AML-193 (cell line): ENCODE results near the gene ANXA2.
"Not testable (repeated sequence)": the region's sequence is repeated elsewhere in the genome, so short reads cannot be mapped to it uniquely, and the experiment has no call there.

Experiments
- DNase-seq, 2 experiments: peaks; one replicate each; lab custom pipeline; 2025; lab: John Stamatoyannopoulos, UW

The ANXA2 gene

GRCh38 chr15:60343221-60343970 lies 54.4 kb downstream of the ANXA2 start:
- no peak for DNase-seq

DNA sequence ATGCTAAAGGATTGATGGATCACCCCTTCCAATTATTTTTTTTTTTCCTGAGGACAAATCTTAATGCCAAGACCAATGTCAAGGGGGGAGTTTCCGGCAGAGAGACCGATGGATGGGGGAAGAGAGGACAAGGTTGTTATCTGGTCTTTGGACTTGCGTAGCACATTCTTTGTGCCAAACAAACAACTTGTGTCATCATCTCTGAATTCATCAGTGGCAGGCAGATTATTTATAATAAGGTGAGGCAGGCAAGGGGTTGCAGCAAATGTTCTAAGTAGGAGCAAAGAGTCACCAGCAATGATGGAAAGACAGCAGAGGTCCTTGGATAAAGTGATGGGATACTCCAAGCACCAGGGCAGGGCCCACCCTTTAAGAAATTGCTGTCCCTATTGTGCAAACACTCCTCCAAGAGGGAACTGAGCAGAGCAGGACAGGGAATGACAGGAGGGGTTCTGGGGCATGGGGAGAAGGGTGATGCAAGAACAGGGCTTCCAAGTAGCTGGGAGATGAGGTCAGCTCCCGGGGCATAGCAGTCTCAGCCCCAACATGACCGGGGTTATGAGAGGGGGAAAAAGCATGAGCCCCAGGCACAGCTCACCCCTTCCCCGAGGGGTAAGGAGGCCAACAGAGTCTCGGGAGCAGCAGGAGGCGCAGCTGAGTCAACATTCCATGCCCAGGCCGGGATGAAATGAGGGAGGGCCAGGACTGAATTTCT lies 57.4 kb downstream of the ANXA2 start:
- DNase-seq, result no peak

DNA sequence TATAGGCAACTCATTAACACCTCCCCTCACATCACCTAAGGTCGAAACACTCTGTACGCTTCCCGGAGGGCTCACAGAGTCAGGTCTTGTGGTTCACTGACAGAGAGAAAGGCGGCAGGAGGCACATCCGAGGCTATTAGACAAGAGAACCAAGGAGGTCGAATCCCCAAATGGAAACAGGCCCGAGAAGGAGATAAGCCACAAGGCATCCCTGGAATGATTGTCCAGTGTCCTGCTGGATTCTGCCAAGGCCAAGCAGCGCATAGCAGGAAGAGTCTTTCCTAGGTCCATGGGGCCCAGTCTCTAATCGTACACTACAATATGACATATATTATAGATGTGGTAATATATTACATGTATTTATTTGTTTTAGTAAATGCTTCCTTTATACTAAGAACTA lies 58.5 kb downstream of the ANXA2 start:
- no peak for DNase-seq

DNA sequence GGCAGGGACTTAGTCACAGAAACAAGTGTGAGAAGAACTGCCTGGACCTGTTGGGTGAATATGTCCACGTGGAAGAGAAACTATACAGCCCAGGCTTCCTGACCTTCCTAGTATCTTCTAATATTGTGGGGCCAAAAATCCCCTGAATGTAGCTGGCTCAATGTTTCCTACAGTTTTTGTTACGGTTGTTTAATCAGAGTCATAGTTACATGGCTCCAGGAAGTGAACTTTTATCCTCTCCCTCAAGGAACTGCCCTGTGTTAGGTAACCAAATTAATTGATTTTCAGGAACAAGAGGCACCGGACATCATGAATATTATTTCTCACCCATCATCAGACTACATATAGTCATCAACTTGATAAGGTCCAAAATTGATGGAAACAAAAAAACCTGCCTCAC lies 59.0 kb downstream of the ANXA2 start:
- no peak for DNase-seq

- DNase-seq, result no peak
Measured at GRCh38 chr15:60337076-60337475, 60.7 kb downstream of the ANXA2 start.

DNA sequence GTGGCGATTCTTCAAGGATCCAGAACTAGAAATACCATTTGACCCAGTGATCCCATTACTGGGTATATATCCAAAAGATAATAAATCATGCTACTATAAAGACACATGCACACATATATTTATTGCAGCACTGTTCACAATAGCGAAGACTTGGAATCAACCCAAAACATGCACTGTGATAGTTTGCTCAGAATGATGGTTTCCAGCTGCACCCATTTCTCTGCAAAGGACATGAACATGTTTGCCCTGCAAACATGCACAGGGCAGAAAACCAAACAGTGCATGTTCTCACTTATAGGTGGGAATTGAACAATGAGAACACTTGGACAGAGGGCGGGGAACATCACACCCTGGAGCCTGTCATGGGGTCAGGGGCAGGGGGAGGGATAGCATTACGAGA lies 62.5 kb downstream of the ANXA2 start:
- not testable (repeated sequence) for DNase-seq

GRCh38 chr15:60328852-60329443 lies 68.8 kb downstream of the ANXA2 start:
- DNase-seq, result peak; percentile 3 to 23

DNA sequence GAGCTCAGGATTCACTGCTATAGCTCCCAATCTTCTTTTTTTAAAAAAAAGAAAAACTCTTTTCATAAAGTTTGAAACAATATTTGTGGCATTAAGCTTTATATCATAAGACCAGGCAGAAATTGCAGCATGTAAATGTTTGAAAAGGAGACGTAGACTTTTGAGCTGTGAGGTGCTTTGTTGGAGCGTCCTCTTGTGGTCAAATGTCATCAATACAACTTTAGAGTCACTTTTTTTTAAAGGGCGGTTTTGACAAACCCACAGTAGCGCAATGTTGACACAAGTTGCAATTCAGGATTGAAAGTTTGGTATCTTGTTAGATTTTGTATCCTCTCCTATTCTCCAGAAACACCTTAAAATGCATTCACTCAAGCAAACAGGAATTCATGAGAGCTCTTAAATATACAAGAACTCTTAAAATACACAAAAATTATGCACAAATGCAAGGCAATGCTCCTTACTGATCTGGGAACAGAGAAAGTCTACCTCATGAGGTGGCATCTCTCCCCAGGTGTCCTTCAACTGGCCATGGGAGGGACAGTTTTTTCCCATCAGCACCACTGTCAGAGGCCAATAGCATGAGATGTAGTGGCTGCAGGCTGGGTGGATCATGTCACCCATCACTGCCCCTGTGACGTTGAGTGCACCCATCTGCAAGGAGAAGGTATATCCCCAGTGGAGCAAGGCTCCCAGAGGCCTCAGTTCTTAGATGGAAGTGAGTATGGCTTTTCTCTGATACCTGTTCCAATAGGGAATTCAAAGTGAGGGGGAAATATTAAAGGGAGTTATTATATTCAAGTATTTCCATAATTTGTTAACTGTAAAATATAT lies 70.7 kb downstream of the ANXA2 start:
- DNase-seq, result peak; percentile 43 to 50

DNA sequence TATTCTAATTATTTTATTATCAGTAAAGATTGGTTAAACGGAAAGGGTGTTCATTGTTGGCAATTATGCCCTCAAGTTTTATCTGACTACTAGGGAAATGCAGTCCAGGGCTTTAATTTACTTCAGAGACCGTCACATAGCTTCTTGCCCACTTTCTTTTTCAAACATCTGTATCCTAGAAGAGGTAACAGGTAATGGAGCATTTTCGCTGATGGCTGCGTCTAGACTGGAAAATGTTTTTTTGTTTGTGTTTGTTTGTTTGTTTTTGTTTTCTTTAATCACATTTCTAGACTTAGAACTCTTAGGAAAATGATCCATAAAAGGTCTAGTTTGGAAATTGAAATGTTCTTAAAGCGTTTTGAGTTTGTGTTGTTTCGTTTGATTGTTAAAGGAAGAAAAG lies 71.4 kb downstream of the ANXA2 start:
- no peak for DNase-seq

DNA sequence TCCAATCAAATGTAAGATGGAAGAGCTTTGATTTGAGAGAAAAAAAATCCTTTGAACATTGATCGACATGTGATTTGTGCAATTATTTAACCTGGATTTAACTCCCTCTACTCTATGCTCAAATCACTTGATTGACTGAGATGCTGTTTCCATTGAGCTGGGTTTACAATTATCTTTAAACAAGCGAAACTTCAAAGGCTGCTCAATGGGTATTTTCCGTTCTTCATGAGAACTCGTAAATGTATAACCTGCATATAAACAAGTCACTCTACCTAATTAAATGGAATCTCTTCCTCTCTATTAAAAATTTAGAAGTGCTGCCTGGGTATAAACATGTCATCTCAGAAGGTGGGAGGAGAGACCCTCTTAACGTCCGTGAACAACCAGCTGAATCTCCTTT lies 71.9 kb downstream of the ANXA2 start:
- DNase-seq, result no peak

DNA sequence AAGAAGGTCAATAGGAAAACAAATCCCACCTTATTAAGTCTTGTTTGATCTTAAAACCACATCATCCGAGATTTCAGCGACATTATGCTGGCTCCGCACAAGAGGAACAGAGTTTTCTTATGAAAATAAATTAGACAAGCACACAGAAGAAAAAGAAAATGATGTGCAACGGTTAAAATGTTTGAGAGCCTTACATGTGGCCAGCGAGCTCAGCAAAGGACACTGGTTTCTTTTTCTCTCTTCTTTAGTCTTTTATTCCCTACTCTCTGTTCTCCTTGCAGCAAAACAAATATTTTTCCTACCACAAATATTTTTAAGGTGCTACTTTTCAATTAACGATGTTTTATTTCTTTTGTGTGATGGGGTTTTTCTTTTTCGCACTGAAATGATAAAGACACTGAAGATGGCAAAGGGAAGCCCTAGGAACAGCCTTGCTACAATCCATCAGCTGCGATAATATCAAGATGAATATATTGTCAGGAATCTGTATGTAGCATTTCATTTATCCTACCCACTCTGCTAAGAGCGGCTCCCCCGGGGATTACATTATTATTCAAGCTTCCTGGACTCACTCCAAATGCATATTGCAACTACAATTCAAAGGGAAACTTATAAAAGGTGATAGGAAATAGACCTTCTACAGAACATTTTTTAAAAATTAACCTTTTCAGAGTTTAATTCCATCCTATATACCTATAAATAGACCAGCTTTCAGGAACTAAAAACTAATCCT lies 72.9 kb downstream of the ANXA2 start:
- DNase-seq, result no peak

DNA sequence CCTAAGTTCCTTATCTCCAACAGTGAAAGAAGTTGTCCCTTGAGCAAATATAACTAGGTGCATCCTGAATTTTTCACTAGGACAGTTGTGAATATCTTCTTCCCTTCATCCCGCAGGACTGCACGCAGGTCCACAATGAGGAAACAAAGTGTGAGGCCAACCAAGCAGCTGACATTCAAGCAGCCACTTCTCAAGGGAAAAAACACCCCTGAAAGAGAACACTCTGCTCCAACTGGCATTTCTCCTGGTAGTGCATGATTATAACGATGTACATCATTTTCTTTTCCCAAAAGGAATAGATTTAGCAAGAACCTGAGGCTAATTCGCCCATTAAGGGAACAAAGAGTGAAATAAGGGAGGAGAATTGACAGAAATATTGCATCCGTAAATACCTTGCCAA lies 74.5 kb downstream of the ANXA2 start:
- DNase-seq, result no peak

GRCh38 chr15:60320365-60320764 lies 77.4 kb downstream of the ANXA2 start:
- DNase-seq, result no peak

- no peak for DNase-seq
Measured at GRCh38 chr15:60318216-60318867, 79.4 kb downstream of the ANXA2 start.

DNA sequence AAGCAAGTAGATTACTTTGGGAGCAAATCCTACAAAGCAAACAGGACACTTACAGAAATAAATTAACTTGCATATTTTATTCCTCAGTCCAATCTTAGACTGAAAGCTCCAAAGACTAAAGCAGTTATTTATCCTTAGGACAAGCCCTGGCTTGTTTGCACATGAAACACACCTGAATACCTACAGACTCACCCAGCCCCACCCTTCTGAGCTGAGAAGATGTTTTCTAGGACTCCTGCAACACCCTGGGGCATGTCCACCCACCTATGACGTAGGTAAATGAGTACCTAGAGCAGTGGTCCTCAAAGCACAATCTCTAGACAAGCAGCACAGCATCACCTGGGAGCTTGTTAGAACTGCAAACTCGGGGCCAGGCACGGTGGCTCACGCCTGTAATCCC lies 80.8 kb downstream of the ANXA2 start:
- DNase-seq, result no peak

DNA sequence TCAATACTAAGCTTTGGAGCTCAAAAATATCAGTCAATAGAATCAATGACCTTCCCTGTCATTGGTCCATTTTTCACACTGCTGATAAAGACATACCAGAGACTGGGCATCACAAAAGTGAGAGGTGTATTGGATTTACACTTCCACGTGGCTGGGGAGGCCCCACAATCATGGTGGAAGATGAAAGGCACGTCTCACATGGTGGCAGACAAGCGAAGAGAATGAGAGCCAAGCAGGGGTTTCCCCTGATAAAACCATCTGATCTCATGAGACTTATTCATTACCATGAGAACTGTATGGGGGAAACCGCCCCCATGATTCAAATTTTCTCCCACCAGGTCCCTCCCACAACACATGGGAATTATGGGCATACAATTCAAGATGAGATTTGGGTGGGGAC lies 81.9 kb downstream of the ANXA2 start:
- no peak for DNase-seq

GRCh38 chr15:60313906-60314305 lies 83.9 kb downstream of the ANXA2 start:
- DNase-seq, result no peak

- no peak for DNase-seq
Measured at GRCh38 chr15:60307034-60307433, 90.8 kb downstream of the ANXA2 start.

DNA sequence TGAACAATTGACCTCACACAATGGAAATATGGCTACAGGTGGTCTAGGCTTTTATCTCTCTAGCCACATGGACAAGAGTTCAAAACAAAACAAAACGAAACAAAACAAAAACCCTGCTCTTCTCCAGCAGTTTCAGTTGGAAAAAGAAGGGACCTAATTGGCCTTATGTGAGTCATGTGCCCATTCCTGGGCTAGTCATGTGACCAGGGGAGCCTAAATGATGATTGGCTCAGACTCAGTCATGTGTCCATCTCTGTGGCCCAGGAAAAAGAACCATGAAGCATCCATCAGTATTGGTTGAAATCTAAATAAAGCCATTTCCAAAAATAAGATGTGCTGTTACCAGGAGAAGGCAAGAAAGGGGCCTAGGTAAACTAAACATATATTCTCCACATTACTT lies 96.8 kb downstream of the ANXA2 start:
- DNase-seq, result no peak

DNA sequence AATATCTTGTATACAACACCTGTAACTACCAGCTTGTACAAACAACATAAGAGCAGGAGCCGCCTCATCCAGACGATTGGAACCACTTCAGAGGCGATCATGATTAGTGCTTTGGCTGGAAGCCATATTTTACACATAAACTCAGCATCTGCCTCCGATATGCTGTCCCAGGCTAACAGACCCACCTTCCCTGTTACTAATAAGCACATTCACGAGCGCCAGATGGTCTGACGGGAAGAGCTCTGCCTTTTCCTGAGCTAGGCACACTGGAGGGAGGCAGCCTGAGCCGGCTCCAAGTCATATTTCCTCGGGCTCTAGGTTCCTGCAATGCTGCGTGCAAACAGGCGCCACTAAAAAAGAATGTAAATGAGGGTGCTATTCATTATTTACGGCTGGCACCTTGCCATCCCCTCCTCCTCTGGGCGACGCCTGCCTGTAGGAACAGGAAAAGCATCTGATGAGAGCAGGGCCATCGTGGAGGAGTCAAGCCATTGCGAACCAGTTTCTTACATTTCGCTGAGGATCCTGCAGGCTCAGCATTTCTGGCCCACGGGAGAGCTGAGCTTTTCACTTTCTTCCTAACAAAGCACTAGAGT lies 98.2 kb downstream of the ANXA2 start:
- no peak for DNase-seq
